Spinal cord (tissue), 10 donors: ENCODE measurements around the gene CSF3R. TPM values are rescaled to one million over a fixed set of nuclear protein-coding genes. Genes with fewer than 3 reads are reported as not detected.

Source experiments
- DNase-seq, 6 donors: peaks; one replicate each; pipeline versions ENCODE4 v3.0.0 to v3.0.0-alpha.2; 2013 to 2015; ENCODE audit warnings: low spot score in 6 of 6, low read depth in 4 of 6
- H3K27ac ChIP-seq: one replicate; pipeline ENCODE4 v1.5.1; 2013; ENCODE audit warnings: low read depth, low read length, control low read depth
- H3K27me3 ChIP-seq: one replicate; pipeline ENCODE4 v1.6.1; 2013; ENCODE audit warnings: low read length; ENCODE audit not compliant: control insufficient read depth, insufficient read depth
- H3K36me3 ChIP-seq: one replicate; pipeline ENCODE4 v1.6.1; 2013; ENCODE audit warnings: low read length; ENCODE audit not compliant: control insufficient read depth, insufficient read depth
- H3K4me1 ChIP-seq: one replicate; pipeline ENCODE4 v1.6.1; 2013; ENCODE audit warnings: low read length; ENCODE audit not compliant: control insufficient read depth, insufficient read depth
- H3K4me3 ChIP-seq: one replicate; pipeline ENCODE4 v1.5.1; 2013; ENCODE audit warnings: low read depth, low read length, control low read depth
- H3K9me3 ChIP-seq: one replicate; pipeline ENCODE4 v1.6.1; 2013; ENCODE audit warnings: low read length; ENCODE audit not compliant: control insufficient read depth, insufficient read depth
- WGBS: methylation state at CpG from one replicate; pipeline ENCODE4 v1.1.5; 2013; ENCODE audit warnings: missing lambda C conversion rate; ENCODE audit not compliant: insufficient coverage; 5-methylcytosine and 5-hydroxymethylcytosine counted together
- long read RNA-seq, 4 donors: transcript quantifications; one replicate each; lab custom pipeline, GENCODE V29; 2026
- polyA plus RNA-seq, 2 donors: library from polyadenylated mRNA; unstranded; fragments of 120-200 nt; gene quantifications; one replicate each; pipeline ENCODE4 v1.2.1, GENCODE V29; 2013; ENCODE audit not compliant: insufficient read length in 2 of 2
- total RNA-seq, 2 donors: library from RNA; depleted of rRNA in 1 of 2; stranded (reverse); fragments of 120-200 nt in 1 of 2; fragments of >200 nt in 1 of 2; gene quantifications; one replicate each; pipeline versions ENCODE4 v1.2.3 to v1.2.4, GENCODE V29; 2013 to 2014
- donor health status: healthy.

Gene CSF3R
- 10 to 100 TPM in 1 of 2 donors, 1 to 10 TPM in 1; 6.8 to 19.7 TPM for total RNA-seq
- 10 to 100 TPM; 14.5 to 16.6 TPM for polyA plus RNA-seq
- long read RNA-seq, donor 1, partial matches to known transcripts, result 0 of 5 reads
- long read RNA-seq, donor 1, other reads (novel, unspliced or antisense), result 0 of 5 reads
- long read RNA-seq, donor 2, partial matches to known transcripts, result 0 of 1 reads
- long read RNA-seq, donor 2, other reads (novel, unspliced or antisense), result 0 of 1 reads
- long read RNA-seq, donor 3, partial matches to known transcripts, result 0 of 1 reads
- long read RNA-seq, donor 3, other reads (novel, unspliced or antisense), result 0 of 1 reads
- long read RNA-seq, donor 4, partial matches to known transcripts, result 0 of 1 reads
- long read RNA-seq, donor 4, other reads (novel, unspliced or antisense), result 0 of 1 reads

DNA sequence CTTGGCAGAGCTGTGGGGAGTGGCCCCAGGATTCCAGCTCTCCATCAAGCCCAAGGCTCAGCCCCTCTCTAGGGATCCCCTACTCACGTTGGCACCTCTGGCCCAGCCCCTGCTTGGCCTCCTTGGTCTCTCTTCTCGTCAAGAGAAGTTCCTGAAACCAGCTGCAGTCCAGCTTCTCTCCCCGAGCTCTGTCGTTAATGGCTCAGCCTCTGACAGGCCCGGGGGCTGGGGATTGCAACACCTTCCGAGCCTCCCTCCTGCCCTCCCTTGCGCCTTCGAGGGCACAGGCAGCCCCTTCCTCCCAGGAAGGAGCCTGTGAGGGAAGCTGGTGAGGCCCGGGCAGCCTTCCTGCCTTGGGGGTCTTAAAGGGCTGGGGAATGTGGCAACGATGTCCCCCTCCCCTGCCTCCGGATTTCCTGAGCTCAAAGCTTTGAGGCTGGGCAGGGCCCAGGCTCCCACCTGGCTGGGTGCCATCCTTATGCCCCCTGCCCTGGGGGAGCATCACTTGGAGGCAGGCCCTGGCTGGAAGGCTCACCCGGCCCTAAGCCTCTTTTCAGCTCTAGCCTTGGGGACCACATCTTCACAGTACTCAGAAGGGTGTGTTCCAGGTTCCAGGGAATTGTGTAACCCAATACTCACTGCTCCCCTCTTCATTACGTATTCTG is at the start of gene CSF3R:
TSS of gene CSF3R (minus strand) at position 190 of the 665 bp plus-strand sequence. CDS start 3,417 bp downstream, outside the sequence.
- Histone ChIP-seq H3K9me3 (no peaks in the 10 kb centered on the region), H3K4me3 (no peak within 1 kb of the TSS), H3K27ac (no peak within 1 kb of the TSS), H3K36me3 (no peaks in the 10 kb centered on the region), H3K4me1 (peaks cover 20% of the 10 kb centered on the region), H3K27me3 (no peaks in the 10 kb centered on the region)
- no peak for DNase-seq
- 56% methylated on average over 8 of the region's 13 CpGs for WGBS

DNA sequence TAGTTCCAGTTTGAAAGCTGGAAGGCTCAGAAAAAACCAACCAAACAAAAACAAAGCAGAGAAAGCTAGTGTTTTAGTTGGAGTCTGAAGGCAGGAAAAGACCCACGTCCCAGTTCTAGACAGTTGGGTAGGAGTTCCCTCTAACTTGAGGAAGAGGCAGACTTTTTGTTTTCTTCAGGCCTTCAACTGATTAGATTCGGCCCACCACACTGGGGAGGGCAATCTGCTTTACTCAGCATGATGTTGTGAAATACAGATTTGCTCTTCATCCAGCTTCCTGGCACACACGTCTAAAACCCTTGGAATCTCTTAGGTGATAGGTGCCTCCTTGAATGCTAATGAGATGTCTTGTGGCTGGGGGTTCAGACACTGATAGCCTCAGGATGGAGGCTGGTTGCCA is 49.1 kb upstream of the CSF3R start:
- DNase-seq, result no peak
- Histone ChIP-seq H3K4me1 (no peaks in the 10 kb centered on the region), H3K27ac (no peak overlapping the region), H3K27me3 (no peaks in the 10 kb centered on the region), H3K4me3 (no peak overlapping the region), H3K36me3 (no peaks in the 10 kb centered on the region), H3K9me3 (no peaks in the 10 kb centered on the region)
- 50% methylated on average over 2 of the region's 3 CpGs for whole genome bisulfite sequencing

DNA sequence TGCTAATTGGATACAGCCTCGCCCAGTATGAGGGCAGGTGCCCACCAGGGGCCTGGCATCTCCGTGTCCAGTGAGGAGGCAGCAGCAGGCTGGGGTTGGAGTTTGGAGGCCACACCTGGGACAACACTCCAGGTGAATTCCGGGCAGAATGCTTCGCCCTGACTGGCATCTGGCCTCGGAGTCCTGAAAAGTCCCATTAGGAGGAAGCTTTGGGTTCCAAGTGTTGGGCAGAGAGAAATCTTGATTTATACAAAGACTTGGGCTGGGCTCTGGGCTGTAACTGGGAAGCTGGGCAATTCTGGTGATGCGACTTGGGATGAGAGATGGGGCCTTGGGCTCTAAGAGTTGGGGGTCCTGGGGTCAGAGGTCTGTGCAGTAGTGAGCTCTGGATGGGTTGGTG is 48.1 kb upstream of the CSF3R start:
- H3K27me3 ChIP-seq, result no peaks in the 10 kb centered on the region
- no peaks in the 10 kb centered on the region for H3K36me3 ChIP-seq
- no peak overlapping the region for H3K4me3 ChIP-seq
- no peaks in the 10 kb centered on the region for H3K4me1 ChIP-seq
- WGBS, result 79% methylated on average over 6 of the region's 6 CpGs
- DNase-seq, result no peak
- H3K27ac ChIP-seq, result no peak overlapping the region
- no peaks in the 10 kb centered on the region for H3K9me3 ChIP-seq

DNA sequence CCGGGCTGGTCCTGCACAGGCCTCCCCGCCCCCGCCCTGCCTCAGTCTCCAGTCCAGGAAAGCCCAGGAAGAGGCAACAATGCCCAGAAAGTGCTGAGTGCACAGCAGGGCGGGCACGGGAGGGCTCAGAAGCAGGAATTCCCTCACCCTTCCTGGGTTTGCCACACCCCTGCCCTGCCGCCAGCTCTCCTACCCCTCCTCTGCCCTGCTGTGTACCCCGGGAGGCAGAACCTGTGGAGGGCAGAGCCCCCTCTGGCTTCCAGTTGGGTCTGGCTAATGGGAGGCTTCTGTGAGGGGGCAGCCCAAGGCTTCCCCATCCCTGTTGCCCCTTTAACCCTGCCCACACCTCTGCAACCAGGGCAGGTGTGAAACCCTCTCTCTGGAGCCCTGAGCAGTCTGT is 47.5 kb upstream of the CSF3R start:
- no peaks in the 10 kb centered on the region for H3K36me3 ChIP-seq
- H3K9me3 ChIP-seq, result no peaks in the 10 kb centered on the region
- 77% methylated on average over 5 of the region's 7 CpGs for WGBS
- H3K4me1 ChIP-seq, result no peaks in the 10 kb centered on the region
- DNase-seq, result no peak
- no peaks in the 10 kb centered on the region for H3K27me3 ChIP-seq
- no peak overlapping the region for H3K4me3 ChIP-seq
- no peak overlapping the region for H3K27ac ChIP-seq

DNA sequence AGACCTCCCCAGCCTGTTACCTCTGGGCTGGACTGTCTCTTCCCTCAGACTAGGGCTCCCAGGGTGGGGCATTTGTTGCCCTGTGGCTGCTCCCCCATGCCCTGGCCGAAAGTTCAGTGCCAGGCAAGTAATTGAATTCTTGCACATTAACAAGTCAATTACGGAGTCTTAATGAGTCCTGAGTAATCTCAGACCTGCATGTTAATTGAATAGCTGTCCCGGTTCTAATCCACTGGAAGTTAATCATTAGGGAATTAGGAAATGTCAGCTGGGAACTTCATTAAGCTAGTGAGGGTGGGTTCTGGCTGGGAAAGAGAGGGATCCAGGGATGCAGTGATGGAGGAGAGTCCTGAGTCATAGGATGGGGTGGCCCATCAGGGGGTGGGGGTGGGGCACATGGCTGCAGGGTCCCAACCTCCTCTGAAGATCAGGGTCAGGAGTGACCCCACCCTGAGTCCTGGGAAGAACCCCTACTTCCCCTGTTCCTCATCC is 47.1 kb upstream of the CSF3R start:
- Histone ChIP-seq H3K9me3 (no peaks in the 10 kb centered on the region), H3K27ac (no peak overlapping the region), H3K36me3 (no peaks in the 10 kb centered on the region), H3K4me1 (no peaks in the 10 kb centered on the region), H3K4me3 (no peak overlapping the region), H3K27me3 (no peaks in the 10 kb centered on the region)
- 34% methylated on average over 3 of the region's 3 CpGs for WGBS
- peak in 1 of 6 donors; percentile 65 for DNase-seq

DNA sequence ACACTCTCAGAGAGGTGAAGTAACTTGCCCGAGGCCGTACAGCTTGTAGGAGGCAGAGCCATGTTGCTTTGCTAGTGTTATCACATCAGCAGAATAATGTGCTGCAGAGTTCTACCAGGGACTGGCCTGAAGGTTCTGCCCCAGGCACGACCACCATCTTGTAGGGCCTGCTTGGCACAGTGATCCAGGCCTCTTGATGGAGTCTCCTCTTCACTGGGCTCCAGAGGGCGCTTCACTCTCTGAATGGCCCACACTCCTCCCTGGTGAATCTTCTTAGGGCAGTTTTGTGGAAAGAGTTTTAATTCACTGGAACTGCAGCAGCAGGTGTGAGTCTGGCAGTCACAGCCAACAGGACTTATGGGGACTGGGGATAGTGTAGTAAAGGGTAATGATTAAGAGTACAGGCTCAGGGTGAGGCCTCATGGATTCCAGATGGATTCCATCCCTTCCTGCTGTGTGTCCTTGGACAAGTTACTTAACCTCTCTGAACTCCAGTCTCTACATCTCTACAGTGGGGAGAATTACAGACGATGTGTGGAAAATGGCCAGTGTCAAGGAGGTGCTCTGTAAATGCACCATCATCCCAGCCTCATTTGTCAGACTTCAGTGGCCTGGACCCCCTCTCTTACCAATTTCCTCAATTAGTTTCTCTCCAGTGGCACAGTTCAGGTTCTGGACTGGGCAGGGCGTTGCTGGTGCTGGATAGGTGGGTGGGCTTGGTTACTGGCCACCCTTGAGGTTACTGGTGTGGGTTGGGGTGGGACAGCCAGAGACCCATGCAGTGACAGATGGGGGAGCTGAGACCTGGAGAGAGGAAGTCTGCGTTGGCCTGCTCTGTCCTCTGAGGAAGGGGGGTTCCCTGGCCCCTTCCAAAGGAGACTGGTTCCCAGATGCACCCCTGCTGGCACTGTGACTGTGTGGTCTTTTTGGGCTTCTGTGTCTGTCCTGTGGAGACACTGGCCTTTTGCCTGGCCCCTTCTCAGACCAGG is 45.9 kb upstream of the CSF3R start:
- no peak overlapping the region for H3K27ac ChIP-seq
- H3K9me3 ChIP-seq, result no peaks in the 10 kb centered on the region
- no peak overlapping the region for H3K4me3 ChIP-seq
- no peaks in the 10 kb centered on the region for H3K4me1 ChIP-seq
- no peaks in the 10 kb centered on the region for H3K36me3 ChIP-seq
- no peaks in the 10 kb centered on the region for H3K27me3 ChIP-seq
- DNase-seq, result no peak
- WGBS, result 76% methylated on average over 5 of the region's 7 CpGs

DNA sequence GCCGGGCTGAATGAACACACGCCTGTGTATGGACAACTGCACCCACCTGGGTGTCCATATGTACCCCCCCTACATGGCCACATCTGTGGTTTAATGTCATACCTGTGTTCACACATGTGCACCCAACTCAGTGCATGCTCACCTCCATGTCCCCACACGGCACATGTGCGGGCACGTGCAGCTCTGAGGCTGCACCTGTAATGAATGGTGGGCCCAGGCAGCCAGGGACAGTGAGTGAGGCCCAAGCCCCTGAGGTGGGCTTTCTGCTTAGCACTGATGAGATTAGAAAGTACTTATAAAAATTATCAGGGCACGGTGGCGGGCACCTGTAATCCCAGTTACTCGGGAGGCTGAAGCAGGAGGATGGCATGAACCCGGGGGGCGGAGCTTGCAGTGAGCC is 42.5 kb upstream of the CSF3R start:
- no peak overlapping the region for H3K27ac ChIP-seq
- H3K4me1 ChIP-seq, result peaks cover 6% of the 10 kb centered on the region
- DNase-seq, result no peak
- WGBS, result 100% methylated on average over 2 of the region's 10 CpGs
- no peaks in the 10 kb centered on the region for H3K27me3 ChIP-seq
- no peaks in the 10 kb centered on the region for H3K9me3 ChIP-seq
- no peaks in the 10 kb centered on the region for H3K36me3 ChIP-seq
- no peak overlapping the region for H3K4me3 ChIP-seq

DNA sequence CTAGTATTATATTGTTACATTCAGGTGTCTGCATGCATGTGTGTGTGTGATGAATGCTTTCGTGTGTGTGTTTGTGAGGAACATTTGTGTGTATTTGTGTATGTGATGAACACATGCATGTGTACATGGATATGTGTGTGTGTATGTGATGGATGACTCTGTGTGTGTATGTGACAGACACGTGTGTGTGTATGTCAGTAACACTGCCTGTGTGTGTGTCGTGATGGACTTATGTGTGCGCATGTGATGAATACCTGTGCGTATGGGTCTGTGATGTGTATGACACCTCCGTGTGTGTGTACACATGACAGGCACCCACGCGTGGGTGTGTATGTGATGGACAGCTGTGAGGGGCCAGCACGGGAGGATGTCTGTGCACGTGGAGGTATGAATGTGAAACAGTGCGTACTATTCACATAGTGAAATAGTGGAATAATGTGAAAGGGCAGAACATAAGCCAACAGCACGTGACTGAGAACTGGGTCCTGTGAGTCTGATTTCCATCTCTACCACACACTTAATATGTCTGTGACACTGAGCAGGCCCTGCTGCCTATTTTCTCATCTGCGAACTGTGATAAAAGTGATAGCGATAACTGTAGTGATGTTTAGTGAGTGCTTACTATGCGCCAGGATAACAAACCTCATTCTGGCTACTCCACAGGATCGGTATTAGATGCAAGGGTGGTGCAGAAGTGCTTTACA is 41.8 kb upstream of the CSF3R start:
- DNase-seq, result no peak
- Histone ChIP-seq H3K27ac (no peak overlapping the region), H3K4me3 (no peak overlapping the region), H3K4me1 (peaks cover 6% of the 10 kb centered on the region), H3K9me3 (no peaks in the 10 kb centered on the region), H3K27me3 (no peaks in the 10 kb centered on the region), H3K36me3 (no peaks in the 10 kb centered on the region)
- 92% methylated on average over 13 of the region's 16 CpGs for WGBS

DNA sequence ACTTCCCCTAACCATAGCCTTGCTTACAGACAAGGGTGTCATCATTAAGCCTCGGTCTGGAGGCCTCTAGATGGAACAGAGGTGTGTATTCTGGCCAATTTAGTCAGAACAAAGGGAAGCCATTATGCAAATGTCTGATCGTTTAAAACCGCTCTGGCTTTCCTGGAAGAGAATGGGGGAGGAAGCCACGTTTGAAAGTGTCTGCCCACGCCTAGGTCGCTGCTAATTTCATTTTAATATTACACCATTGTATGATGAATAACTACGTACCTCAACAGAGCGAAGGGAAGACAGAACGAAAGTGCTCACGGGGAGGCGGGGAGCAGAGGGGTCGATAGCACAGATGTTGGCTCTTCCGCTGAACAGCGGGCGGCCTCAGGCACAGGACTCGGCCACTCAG is 41.1 kb upstream of the CSF3R start:
- Histone ChIP-seq H3K27ac (no peak overlapping the region), H3K36me3 (no peaks in the 10 kb centered on the region), H3K4me3 (no peak overlapping the region), H3K4me1 (peaks cover 6% of the 10 kb centered on the region), H3K9me3 (no peaks in the 10 kb centered on the region), H3K27me3 (no peaks in the 10 kb centered on the region)
- peak in 1 of 6 donors; percentile 15 for DNase-seq
- 82% methylated on average over 10 of the region's 16 CpGs for WGBS
